HPDE6-E6E7 (cell line): ENCODE results near the gene APLNR.
A peak's percentile ranks its signal among the peaks of the same experiment; 100 is the strongest.

Source experiments
- DNase-seq: peaks from one replicate; pipeline ENCODE4 v3.0.0; 2011; ENCODE audit warnings: missing footprints; ENCODE audit errors: extremely low spot score

Gene APLNR

DNA sequence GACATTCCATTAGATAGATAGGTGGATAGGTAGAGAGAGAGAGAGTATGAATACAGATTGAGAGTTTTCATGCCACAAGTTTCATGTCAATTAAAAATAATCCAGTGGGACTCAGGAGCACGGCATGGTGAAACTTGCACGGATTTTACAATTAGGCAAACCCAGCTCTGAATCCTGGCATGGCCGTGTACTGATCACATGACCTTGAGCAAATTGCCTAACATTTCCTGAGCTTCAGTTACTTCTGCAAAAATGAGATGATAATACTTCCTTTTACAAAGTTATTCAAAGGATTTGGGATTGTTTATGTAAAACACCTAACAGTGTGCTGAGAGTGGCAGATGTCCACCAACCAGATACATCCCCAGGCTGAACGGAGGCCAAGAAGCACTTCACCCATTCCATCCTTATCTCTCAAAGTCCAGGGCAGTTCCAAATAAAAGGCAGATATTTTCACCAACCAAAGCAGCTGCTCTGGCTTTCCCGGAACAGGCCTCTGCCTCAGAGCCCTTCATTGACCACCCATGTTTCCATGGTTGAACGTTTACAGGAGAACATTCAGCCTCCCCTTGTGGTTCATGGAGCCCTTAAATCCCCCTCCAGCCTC is 17.9 kb downstream of the APLNR start:
- DNase-seq: no peak

DNA sequence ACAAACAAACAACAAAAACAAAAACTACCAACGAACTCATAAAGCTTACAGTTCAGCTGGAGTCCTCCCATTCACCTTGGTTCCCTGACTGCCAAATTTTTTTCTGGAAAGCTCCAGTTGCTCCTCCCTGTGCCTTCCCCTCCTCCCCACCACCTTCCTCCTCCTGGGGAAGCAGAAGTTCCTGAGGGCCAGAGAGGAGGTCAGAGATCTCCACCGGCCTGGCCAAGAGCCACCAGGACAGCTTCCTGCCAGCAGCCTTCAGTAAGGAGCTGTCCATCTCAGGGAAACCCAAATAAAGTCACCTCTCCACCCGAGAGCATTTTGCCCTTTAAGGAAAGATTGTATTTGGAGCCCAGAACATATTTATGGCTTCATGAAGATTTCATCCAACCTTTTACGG is 20.0 kb downstream of the APLNR start:
- DNase-seq: no peak

DNA sequence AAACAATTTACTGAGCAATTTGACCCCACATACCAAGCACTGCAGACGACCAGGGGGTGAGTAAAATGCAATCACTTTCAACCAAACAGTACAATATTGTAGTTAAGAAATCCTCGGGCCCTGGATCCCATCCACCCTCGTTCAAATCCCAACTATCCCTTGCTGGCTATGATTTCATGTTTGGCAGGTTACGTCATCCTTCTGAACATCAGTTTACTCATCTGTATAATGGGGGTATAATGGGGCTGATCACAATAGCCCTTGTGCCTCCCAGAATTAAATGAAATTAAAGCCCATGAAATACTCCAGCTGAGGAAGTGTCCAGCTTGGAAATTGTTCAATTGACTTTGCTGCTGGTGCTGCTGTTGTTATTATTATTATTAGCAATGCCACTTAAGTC is 20.6 kb downstream of the APLNR start:
- DNase-seq: no peak

DNA sequence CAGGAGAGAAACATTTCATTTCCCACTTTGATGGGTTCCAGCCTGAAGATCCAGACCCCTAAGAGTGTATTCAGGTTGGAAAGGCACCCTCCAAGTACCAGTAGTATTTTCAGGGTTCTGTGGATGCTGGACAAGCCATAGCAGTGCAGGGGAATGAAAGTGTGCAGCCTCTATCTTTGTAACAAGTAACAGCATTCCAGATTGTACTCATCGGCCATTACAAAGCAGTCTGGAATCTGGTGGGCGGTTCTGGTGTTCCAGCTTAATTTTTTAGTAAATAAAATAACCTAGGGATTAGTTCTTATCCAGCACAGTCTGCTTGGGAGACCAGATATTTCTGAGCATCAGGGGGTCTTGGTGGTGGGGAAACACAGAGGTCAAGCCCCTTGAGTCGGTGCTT is 22.6 kb downstream of the APLNR start:
- DNase-seq: peak; percentile 27

DNA sequence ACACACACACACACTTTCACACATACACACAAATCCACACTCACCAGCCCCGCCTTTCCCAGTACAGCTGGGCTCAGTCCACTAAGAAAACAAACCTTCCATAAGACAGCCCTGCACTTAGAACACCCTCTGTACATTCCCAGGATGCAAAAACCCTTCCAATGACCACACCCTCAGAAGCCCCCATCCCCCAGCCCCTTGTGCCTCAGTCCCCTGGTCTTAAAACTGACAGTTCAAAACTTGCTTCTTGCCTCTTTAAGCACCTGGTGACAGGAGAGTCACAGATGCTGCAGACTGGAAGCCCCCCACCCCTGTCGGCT is 23.0 kb downstream of the APLNR start:
- no peak for DNase-seq

DNA sequence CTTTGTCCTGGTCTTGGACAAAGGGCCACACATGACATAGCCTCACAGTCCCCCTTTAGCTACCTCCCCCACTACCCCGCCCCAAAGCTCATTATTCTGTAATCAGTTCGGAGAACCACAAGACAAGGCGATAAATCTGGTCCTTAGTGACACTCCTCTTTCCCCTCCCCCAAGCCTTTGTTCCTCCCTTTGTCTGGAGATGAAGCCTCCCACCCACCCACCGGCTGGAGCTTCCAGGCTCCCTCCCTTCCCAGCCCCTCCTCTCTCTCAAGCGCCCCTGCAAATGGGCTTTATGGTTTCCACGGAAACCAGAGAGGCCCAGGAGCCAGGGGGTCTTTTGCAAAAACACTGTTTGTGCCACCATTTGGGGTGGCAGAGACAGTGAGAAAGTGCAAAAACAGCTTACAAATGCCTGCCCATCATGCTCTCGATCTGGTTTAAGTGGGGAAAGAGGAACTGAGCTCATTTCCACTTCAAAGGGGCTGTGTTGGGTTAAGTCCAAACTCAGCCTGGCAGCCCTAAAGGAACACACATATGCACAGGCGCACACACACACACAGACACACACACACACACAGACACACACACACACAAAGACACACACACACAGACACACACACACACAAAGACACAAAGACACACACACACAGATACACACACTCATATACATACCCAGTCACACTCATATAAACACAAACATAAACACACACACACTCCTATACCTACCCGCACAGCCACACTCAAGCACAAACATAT is 23.5 kb downstream of the APLNR start:
- no peak for DNase-seq

DNA sequence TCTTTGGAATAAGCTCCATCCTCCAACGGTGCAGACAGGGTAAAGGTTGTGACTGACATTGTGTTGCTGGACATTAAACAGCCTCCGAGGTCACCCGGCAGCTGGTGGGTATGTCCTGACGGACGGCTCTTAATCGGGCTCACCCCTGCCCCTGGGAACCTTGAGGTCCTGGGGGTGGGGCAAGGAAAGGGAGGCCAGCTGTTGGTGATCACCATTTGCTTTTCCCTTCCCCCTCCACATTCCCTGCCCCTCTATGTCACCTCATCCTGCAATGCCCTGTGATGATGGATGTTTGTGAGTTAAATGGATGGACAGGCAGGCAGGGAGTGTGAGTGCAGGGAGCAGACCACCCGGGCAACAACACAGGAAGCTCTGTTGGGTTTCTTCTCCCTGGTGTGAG is 26.3 kb downstream of the APLNR start:
- no peak for DNase-seq

DNA sequence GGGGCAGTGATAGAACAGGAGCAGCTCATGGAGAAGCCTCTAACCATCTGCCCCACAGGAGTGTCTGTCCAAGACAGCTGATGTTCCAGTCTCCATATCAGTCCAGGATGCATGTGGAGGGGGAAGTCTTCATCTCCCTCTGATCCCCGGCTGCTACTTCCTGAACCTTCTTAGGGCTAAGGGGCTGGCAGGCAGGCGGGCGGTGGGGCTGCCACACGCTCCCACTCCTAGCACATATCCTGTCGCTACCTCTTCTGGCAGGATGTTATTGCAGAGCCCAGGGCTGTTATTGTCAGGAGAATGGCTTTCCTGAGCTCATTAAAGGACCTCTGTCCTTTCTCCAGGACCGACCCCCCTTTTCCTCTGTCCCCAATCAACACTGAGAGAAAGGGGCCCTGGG is 29.9 kb downstream of the APLNR start:
- DNase-seq: no peak

DNA sequence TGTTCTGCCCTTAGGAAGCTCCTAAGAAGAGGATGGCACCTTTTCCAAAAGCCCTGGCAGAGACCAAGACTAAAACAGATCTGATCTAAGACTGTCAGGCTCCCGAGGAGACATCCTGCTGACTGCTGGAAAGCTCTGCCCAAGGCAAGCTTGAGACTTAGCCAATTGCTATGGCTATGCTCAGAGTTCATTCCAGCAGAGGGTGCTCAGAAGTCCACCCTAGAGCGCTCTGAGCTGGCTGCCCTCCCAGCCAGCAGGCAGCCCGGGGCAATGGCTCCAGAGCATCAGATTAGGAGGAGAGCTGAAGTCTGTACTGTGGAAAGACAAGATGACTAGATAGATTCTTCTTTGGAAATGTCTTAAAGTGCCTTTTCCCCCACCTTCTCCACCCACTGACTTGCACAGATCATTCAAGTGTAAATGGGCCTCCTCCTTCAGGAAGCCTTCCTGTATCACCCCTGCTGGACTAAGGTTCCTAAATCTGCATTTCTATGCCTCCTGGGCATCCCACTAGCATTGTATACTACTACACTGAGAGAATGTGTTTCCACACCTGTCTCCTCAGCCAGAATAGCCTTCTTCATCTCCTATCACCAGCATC is 31.9 kb downstream of the APLNR start:
- DNase-seq: no peak

DNA sequence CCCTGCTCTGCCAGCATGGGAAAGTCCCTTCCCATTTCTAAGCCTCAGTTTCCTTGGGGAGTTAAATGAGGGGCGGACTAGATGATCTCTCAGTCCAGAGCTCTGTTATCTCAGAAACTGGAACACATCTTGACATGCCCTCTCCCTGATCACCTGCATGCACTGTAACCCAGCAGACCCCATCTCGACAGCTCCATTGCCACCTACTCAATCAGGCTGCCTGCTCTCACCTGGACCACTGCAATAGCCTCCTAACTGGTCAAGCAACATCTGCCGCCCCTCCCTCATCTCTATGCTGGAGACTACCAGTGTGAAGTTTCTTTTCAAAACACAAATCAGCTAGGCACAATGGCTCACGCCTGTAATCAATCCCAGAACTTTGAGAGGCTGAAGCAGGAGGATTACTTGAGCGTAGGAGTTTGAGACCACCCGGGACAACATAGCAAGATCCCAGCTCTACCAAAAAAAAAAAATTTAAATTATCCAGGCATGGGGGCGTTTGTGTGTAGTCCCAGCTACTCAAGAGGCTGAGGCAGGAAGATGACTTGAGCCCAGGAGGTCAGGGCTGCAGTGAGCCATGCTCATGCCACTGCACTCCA is 33.1 kb downstream of the APLNR start:
- DNase-seq: no peak

DNA sequence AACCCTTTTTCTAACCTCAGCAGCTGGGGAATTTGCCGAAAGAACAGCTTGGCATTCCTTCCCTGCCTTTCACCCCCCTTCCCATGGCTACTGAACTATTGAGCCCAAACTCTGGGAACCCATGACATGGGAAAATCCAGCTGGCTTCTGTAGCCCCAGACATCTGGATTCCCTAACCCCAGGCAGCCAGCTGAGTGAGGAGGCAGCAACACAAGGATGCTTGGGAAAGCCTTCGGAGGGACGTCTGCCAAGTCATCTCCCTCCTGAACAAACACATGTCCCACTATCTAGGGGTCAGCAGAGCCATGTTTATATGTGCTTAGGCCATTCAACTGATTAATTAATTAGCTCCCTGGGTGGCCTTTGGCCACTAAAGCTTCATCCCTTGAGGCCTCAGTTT is 33.7 kb downstream of the APLNR start:
- no peak for DNase-seq

DNA sequence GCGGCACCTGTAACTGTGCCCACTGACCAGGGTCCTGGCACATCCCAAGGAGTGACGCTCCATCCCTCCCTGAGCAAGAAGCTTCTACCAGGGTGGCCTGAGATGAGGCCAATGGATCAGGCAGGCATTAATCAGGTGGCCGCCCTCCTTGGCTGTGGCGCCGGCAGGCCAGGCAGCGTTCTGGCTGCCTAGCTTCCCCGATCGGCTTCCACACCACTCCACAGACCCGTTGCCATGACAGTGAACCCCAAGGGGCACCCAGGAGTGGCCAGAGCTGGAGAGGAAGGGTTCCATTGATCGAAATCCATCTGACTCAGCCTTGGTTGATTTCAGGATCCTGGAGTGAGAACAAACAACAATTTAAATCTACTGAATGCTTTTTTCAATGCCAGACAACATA is 34.8 kb downstream of the APLNR start:
- DNase-seq: no peak

DNA sequence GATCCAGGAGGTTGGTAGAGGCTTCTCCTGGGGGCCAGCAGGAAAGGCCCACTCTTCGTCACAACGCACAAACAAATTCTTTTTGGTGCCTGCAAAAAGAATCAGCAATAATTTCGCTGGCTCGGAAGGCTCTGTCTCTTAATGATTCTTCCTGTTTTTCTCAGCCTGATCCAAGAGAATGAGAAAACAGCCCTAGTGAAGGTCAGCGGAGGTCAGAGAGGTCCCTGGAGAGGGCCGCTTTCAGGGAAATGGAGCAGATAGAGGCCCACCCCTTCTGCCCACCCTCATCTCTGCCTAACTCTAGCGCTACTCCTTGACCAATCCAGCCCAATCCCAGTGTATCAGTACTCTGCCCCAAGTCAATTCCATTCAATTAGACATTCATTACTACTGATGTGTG is 36.1 kb downstream of the APLNR start:
- DNase-seq: no peak

DNA sequence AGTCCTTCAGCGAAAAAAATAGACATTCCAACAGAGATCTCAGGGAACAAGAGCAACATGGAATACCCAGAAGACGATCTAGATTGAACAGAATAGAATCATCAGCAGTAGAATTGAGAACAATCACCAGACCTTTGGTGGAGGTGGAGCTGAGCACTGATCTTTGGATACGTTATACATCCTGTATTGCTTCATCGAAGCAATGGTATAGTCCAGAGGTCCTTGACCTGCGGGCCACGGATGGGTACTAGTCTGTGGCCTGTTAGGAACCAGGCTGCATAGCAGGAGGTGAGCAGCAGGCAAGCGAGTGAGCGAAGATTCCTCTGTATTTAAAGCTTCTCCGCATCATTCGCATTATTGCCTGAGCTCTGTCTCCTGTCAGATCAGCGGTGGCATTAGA is 37.7 kb downstream of the APLNR start:
- DNase-seq: no peak

DNA sequence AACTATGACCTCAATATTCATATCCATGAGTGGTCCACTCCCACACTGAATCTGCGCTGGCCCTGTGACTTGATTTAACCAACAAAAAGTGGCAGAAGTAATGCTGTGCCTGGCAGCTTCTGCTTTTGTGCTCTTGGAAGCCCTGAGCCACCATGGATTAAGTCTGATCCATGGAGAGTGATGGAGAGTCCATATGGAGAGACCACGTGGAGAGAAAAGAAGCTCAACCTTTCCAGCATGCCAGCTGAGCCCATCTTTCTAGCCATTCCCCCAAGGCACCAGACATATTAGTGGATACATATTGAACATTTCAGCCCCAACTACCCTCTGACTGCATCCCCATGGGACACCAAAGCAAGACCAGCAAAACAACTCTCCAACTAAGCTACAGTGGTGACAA is 39.3 kb downstream of the APLNR start:
- DNase-seq: no peak

DNA sequence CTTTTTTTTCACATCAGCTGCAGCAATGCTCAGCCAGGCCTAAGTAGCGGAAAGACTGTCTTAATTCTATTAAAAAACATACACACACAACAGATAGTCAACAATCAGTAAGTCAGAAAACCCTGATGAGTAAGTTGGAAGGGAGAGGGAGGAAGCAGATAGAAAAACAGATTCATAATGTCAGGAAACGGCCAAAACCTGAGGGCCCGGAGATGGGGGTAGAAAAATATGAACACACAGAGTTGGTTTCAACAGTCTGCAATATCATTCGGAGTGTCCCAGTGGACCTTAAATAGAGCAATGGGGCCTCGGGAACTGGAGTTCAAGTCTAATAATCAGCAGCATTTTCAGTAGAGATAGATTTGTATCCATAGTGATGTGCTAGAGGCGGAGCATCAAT is 40.5 kb downstream of the APLNR start:
- DNase-seq: no peak

DNA sequence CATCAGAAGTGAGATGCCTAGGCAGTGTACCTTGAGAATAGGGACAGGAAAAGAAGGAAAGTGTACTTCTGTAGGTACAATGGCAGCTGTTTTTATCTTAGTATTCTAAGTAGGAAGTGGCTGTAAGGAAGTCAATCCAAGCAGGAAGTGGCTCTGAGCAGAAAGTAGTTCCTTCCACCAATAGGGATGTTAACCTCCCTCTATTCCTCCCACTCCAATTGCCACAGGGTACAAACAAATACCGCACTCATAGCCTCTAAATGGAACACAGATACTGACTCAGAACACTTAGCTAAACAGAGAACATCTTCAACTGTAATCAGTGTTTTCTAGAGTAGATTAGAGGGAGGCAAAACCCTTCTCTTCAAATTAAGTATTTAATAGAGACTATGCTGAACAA is 44.7 kb downstream of the APLNR start:
- DNase-seq: no peak

DNA sequence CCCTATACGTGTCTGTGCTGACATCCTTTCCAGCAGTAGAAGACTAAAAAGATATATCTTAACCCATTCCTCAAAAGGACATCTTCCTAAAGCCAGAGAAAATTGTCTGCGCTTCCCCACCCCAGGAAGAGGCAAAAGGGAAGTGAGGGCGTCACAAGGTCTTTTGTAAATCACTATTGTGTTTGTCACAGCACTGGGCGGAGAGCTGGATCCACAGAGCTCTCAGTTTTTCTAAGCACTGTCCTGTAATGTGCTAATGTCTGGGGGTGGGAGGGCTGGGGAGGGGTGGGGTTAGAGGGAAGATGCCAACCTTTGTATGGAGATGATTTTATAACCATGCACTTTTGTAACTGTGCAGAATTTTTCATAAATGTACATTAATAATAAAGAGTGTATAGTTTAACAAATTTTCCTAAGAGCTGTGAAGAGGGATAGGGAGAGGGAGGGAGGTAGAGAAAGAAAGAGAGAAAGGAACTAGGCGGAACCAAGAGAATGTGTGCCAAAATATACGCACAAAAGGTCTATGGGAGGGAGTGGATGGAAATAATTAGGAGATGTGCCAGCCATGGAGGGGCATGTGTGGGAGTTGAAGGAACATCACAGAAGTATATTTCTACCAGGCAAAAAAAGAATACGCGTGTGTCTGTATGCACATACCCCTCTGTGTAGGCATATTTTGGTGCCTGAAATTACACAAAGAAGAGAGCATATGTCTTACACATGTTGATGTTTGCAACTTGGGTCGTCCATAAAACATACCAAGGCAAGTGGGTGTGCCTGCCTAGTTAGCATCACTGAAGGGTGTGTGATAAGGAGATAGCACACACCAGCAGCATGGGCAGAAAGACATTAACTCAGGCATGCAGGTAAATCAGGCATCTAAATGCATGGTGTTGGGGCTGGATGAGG is 45.5 kb downstream of the APLNR start:
- no peak for DNase-seq

DNA sequence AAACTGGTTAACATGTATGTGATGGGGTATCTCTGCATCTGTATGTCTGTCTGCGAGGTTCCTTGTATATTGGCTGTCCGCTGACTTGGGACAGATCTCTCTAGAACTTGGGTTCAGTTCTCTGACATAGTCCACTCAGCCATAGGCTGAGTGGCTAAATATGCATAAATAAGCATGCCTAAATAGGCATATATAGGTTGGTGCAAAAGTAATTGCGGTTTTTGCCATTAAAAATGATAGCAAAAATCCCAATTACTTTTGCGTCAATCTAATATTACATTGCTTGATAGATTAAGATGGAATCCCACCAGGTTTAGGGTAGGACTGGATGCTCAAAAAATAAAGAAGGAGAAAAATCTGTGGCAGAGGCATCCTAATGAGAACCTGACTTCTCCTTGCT is 46.5 kb downstream of the APLNR start:
- no peak for DNase-seq
